A375 (cell line): ENCODE data around the gene B4GALT6. TPM values are rescaled to one million over a fixed set of nuclear protein-coding genes. Genes with fewer than 3 reads are reported as not detected.

ENCODE experiments used
- total RNA-seq: library from RNA; depleted of rRNA; stranded (reverse); fragments of >200 nt; shearing (Covaris generic); gene quantifications from 2 replicates; pipeline ENCODE4 v1.2.3, GENCODE V29; 2014; rRNA removed

Gene B4GALT6
- total RNA-seq = 6.1 and 8.6 TPM in 2 replicates

DNA sequence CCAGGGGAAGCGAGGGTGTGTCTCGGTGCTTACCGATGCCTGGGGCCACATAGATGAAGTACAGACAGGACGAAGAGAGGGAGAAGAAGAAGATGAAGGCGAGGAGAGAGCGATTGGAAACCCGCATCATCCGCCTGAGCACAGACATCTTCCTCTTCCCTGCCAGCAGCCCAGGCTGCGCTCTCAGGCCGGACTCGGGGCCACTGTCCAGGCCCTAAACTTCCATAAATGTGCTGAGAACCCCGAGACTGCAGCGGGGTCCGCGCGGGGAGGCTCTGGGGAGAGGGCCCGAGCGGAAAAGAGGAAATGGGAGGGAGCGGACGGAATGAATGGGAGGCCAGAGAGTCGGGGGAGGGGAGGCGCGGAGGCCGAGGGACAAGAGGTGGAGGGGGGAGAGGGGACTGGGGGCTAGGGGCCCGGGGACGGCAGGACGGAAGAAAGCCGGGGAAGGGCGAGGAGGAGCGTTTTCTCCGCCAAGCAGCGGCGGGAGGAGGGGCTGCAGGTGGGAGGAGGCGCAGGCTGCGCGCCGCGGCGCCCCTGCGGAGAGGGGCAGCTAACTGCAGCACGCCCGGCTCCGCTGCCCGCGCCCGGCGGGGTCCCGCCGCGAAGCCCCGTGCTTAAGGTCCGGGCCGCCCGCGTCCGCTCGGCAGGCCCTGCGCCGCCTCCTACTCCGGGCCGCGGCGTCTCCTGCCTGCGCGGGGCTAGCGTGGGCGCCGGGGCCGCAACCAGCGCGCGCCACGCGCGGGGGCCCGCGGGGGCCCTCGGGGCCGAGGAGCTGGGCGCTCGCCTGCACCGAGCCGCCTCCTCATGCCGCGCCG lies at the start of gene B4GALT6:
B4GALT6 (minus strand) TSS at position 303 of the 818 bp plus-strand sequence; CDS start at position 148, 155 bp downstream.

GRCh38 chr18:31591628-31592027 lies 92.8 kb downstream of the B4GALT6 start, which contains the start of gene TTR:
Gene TTR, plus strand, starts transcription at chr18:31591877. Its CDS starts 26 bp downstream, at chr18:31591903.

Other genes with a start within 250 kb of the B4GALT6 start
- gene DSG3, start 236.8 kb downstream of the B4GALT6 start, total RNA-seq = not detected in 2 replicates
- 10.6 and 12.3 TPM in 2 replicates for gene DSG2, start 186.4 kb downstream of the B4GALT6 start, total RNA-seq
- gene TTR, start 92.7 kb downstream of the B4GALT6 start, total RNA-seq = not detected in 2 replicates
- gene SLC25A52, start 76.3 kb upstream of the B4GALT6 start, total RNA-seq = not detected in 2 replicates